ENCODE measurements around the gene MED12L. TPM values are rescaled to one million over a fixed set of nuclear protein-coding genes. Genes with fewer than 3 reads are reported as not detected.

Gene MED12L
- polyA plus RNA-seq, 1 of the 3 experiments (the other 2 are of a cell fraction): 0.03 TPM

DNA sequence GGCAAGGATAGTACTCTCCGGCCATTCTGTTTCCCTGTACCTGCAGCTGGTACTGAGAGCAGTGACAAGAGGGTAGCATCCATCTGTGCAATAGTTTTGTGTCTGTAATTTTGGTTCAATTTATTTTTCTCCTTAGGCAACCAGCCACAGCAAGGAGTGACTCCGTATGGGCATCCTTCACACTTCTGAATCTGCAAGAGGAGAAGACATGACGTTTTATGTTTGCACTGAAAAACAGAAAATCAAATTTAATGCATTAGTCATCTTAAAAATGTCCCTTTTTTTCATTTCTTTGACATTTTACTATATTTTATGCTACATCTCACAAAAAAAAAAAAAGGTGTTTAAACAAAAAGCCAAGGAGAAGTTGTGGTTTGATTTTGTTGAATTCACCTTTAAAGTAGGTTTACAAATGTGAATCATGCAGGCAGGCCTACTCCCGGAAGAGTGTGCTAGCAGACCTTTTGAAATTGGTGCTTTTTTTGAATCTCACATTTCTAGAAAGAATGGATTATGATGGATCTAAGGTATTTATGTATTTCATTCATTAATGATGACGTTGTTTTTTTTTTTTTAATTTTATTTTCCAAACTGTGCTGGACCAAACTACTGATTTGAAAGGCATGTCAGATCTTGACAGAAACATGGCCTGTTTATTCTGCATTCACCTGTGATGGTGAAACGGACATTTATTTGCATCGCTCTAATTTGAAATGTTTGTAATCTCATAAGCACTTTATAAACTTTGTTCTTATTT, 347.3 kb downstream of the MED12L start:
- H3K4me3 ChIP-seq (ENCODE audit: low read depth in 2 of 2, low read length in 1 of 2): no peak overlapping the region
- no peak for TF ChIP-seq POLR2AphosphoS5 (IDR thresholded peaks at IDR 0.05; ENCODE audit: low read depth, low read length)
- TF ChIP-seq SIN3A (IDR thresholded peaks at IDR 0.05; ENCODE audit: borderline replicate concordance, low read depth, low read length): no peak
- TF ChIP-seq ELF1 (IDR thresholded peaks at IDR 0.05): no peak
- TF ChIP-seq, protein P1, sequence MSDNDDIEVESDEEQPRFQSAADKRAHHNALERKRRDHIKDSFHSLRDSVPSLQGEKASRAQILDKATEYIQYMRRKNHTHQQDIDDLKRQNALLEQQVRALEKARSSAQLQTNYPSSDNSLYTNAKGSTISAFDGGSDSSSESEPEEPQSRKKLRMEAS (IDR thresholded peaks at IDR 0.05; ENCODE audit: low read depth): no peak
- no peak for TF ChIP-seq EP300 (IDR thresholded peaks at IDR 0.05; ENCODE audit: borderline replicate concordance in 1 of 2, low read depth in 1 of 2, low read length in 1 of 2)
- TF ChIP-seq TEAD4 (IDR thresholded peaks at IDR 0.05; ENCODE audit: borderline replicate concordance, insufficient read depth): no peak
- TF ChIP-seq, protein P2, sequence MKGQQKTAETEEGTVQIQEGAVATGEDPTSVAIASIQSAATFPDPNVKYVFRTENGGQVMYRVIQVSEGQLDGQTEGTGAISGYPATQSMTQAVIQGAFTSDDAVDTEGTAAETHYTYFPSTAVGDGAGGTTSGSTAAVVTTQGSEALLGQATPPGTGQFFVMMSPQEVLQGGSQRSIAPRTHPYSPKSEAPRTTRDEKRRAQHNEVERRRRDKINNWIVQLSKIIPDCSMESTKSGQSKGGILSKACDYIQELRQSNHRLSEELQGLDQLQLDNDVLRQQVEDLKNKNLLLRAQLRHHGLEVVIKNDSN (IDR thresholded peaks at IDR 0.05; ENCODE audit: borderline replicate concordance, low read depth): no peak
- ChIA-PET POLR2A (no interaction called here), CTCF (no interaction called here)
- no peaks in the 10 kb centered on the region for H3K9me2 ChIP-seq
- no peak for DNase-seq
- peaks cover 15% of the 10 kb centered on the region for H3F3A ChIP-seq (replicated peaks; ENCODE audit: insufficient read depth)
- WGBS (ENCODE audit: low lambda C conversion rate): 51% methylated on average over 7 of the region's 7 CpGs
- peak overlapping the region in 1 of 2 experiments; percentile 76; a peak in 1 of 4 replicates for H3K27ac ChIP-seq (ENCODE audit: low read depth in 2 of 2, low read length in 1 of 2)
- H3K4me2 ChIP-seq: no peak overlapping the region
- H3K9me3 ChIP-seq: no peaks in the 10 kb centered on the region
- no peaks in the 10 kb centered on the region for H3K27me3 ChIP-seq (ENCODE audit: insufficient read depth)
- no peaks in the 10 kb centered on the region for H3K79me2 ChIP-seq (ENCODE audit: insufficient read depth)
- H3K4me1 ChIP-seq (ENCODE audit: control insufficient read depth in 1 of 2, insufficient read depth in 2 of 2, low read depth in 1 of 2, low read length in 1 of 2): peaks cover 0 to 4% of the 10 kb centered on the region in 2 experiments; a peak in 1 of 4 replicates
- H3K9ac ChIP-seq: no peak overlapping the region
- peaks cover 0 to 7% of the 10 kb centered on the region in 2 experiments for H3K36me3 ChIP-seq (replicated peaks in 1 of 2; ENCODE audit: control insufficient read depth in 1 of 2, insufficient read depth in 2 of 2, low read length in 1 of 2)
- no peaks in the 10 kb centered on the region for H4K20me1 ChIP-seq (ENCODE audit: insufficient read depth)
- H2AFZ ChIP-seq (ENCODE audit: low read depth): no peak overlapping the region

DNA sequence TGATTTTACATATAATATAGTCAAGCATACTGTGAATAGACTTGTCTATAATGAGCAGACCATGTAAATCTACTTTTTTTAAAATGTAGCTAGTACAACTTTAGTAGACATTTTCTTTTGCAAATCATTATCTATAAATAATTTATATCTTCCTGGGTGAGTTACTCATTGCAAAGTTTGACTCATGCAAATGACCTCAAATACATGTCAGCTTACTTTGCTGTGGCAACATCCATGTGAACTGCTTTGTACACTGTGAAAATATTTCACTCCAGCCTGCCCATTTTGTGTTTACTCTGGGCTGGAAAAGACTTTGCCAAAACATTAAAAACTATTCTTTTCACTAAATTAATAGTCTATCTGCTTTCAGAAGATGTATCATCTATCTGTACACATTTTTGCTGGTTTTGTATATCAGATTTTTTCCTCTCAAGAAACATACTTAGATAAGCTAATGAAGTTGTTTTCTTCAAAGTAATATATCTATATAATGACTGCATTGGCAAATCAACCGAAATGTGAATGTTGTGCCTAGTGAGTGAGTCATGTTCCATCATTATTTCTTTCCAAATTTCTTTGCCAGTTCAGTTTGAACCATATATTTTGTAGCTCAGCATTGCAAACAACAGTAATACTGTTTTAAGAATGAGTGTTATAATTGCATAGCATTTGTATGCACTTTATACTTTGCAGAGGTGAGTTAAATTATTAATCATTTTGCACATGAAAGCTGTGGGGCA, 348.9 kb downstream of the MED12L start:
- H3K9ac ChIP-seq: peak overlapping the region; percentile 33; the same call in 1 of the 2 replicates

More for the DNA sequence above, 348.9 kb downstream of the MED12L start:
- H3K27ac ChIP-seq (ENCODE audit: low read depth in 2 of 2, low read length in 1 of 2): peak overlapping the region in 1 of 2 experiments; percentile 76; a peak in 2 of 4 replicates
- peaks cover 15% of the 10 kb centered on the region for H3F3A ChIP-seq (replicated peaks; ENCODE audit: insufficient read depth)
- no peaks in the 10 kb centered on the region for H4K20me1 ChIP-seq (ENCODE audit: insufficient read depth)
- H3K36me3 ChIP-seq (replicated peaks in 1 of 2; ENCODE audit: control insufficient read depth in 1 of 2, insufficient read depth in 2 of 2, low read length in 1 of 2): peaks cover 0 to 7% of the 10 kb centered on the region in 2 experiments
- WGBS (ENCODE audit: low lambda C conversion rate): 6% methylated on average over 1 of the region's 1 CpG
- ChIA-PET CTCF (interaction anchor here (0.6 to 1.9 kb wide), 2 partner anchors 37 to 405 kb away, joined by 3 to 10 read pairs; no protein-coding TSS in a partner anchor), POLR2A (no interaction called here)
- H3K27me3 ChIP-seq (ENCODE audit: insufficient read depth): no peaks in the 10 kb centered on the region
- H3K79me2 ChIP-seq (ENCODE audit: insufficient read depth): no peaks in the 10 kb centered on the region
- no peak overlapping the region for H2AFZ ChIP-seq (ENCODE audit: low read depth)
- no peak overlapping the region for H3K4me2 ChIP-seq
- no peaks in the 10 kb centered on the region for H3K9me2 ChIP-seq
- no peaks in the 10 kb centered on the region for H3K9me3 ChIP-seq
- peaks cover 0 to 4% of the 10 kb centered on the region in 2 experiments; a peak in 1 of 4 replicates for H3K4me1 ChIP-seq (ENCODE audit: control insufficient read depth in 1 of 2, insufficient read depth in 2 of 2, low read depth in 1 of 2, low read length in 1 of 2)
- DNase-seq: no peak
- no peak overlapping the region for H3K4me3 ChIP-seq (ENCODE audit: low read depth in 2 of 2, low read length in 1 of 2)
- TF ChIP-seq GATA2 (CRISPR knock-in tag; IDR thresholded peaks at IDR 0.05) (no peak), POLR2AphosphoS5 (IDR thresholded peaks at IDR 0.05; ENCODE audit: low read depth, low read length) (no peak), JUND (IDR thresholded peaks at IDR 0.05) (peak; percentile 46), FOSL2 (IDR thresholded peaks at IDR 0.05; ENCODE audit: borderline replicate concordance, low read depth) (peak; percentile 65), RAD21 (IDR thresholded peaks at IDR 0.05; ENCODE audit: low read length) (no peak), CHD2 (IDR thresholded peaks at IDR 0.05; ENCODE audit: low read length, partially characterized antibody) (no peak), RXRA (IDR thresholded peaks at IDR 0.05; ENCODE audit: borderline replicate concordance, low read depth) (peak; percentile 37; the same call in 1 of the 2 replicates), MXI1 (IDR thresholded peaks at IDR 0.05; ENCODE audit: low read depth, low read length) (no peak)
- TF ChIP-seq, protein P3, sequence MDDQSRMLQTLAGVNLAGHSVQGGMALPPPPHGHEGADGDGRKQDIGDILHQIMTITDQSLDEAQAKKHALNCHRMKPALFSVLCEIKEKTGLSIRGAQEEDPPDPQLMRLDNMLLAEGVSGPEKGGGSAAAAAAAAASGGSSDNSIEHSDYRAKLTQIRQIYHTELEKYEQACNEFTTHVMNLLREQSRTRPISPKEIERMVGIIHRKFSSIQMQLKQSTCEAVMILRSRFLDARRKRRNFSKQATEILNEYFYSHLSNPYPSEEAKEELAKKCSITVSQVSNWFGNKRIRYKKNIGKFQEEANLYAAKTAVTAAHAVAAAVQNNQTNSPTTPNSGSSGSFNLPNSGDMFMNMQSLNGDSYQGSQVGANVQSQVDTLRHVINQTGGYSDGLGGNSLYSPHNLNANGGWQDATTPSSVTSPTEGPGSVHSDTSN (IDR thresholded peaks at IDR 0.05): no peak

Data from SK-N-SH (cell line).